Posterior cingulate gyrus (tissue), 11 donors: ENCODE data around the gene IFNA5.

ENCODE experiments used
- DNase-seq, 10 donors: peaks; one replicate each; pipeline versions ENCODE4 v3.0.0 to v3.0.0-alpha.2; 2020 to 2021; ENCODE audit warnings: mixed read lengths in 3 of 10
- intact Hi-C: fragments of 100-400 bp; cut with DNase I; formaldehyde crosslinking; loops from one replicate; pipeline ENCODE4 v1.15.1; 2023

Gene IFNA5

GRCh38 chr9:21305213-21305612, at the start of gene IFNA5:
Gene IFNA5, minus strand, starts transcription at chr9:21305313. Its CDS starts 57 bp downstream, at chr9:21305256.
- intact Hi-C loops = no loop called here
- DNase-seq = no peak

GRCh38 chr9:21350787-21351186, 45.7 kb upstream of the IFNA5 start, which contains the start of gene IFNA6:
Gene IFNA6, minus strand, starts transcription at chr9:21350887. Its CDS starts 0 bp downstream, at chr9:21350887.
- DNase-seq = no peak
- intact Hi-C loops = no loop called here

GRCh38 chr9:21348430-21348970, 43.4 kb upstream of the IFNA5 start:
- DNase-seq = no peak
- intact Hi-C loops = no loop called here

DNA sequence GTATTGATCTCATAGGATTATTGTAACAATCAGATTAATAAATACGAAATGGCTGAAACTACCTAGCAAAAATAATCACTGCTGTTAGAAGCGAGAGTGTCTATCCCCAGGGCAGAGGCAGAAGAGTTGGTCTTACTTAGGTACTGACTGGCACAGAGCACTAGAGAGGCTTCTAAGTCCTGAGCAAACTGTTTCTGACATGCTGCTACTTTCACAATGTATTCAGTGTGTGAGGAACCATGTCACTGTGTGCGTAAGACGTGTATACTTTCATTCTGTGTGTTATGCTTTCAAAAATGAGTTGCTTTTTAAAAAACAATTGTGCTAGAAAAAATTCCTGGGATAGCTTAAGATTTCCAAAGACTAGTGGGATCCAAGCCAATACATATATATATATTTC, 35.6 kb upstream of the IFNA5 start:
- DNase-seq = no peak
- intact Hi-C loops = no loop called here

DNA sequence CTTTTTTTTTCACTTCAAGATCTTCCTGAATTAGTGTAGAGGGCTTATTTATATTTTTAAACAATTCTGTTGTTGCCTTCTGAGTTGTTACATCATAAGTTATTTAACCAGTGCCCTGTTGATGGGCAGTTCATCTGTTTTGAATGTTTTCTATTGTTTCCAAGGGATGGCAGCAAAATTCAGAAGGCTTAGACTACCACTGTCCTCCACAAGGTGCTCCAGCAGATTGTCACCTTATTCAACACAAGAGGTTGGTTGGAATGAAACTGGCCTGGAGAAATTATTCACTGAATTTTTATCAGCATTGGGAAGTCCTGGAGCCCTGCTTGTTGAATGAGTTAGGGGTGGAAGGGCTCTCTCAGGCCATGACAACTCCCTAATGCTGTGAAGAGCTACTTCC, 31.3 kb upstream of the IFNA5 start:
- intact Hi-C loops = loop anchor here (5.0 kb wide), 1 partner anchor 466 kb away; the partner anchor contains the start of gene MTAP
- DNase-seq = no peak

GRCh38 chr9:21334701-21335632, 29.9 kb upstream of the IFNA5 start, which contains the start of gene KLHL9:
Gene KLHL9, minus strand, starts transcription at chr9:21335404. Its CDS starts 545 bp downstream, at chr9:21334859.
- intact Hi-C loops = loop anchor here (5.0 kb wide), 1 partner anchor 467 kb away; the partner anchor contains the start of gene MTAP
- DNase-seq = peak; percentile 86 to 99 (median 92)

- intact Hi-C loops = no loop called here
- DNase-seq = no peak
Measured at GRCh38 chr9:21333226-21333625, 28.1 kb upstream of the IFNA5 start.

DNA sequence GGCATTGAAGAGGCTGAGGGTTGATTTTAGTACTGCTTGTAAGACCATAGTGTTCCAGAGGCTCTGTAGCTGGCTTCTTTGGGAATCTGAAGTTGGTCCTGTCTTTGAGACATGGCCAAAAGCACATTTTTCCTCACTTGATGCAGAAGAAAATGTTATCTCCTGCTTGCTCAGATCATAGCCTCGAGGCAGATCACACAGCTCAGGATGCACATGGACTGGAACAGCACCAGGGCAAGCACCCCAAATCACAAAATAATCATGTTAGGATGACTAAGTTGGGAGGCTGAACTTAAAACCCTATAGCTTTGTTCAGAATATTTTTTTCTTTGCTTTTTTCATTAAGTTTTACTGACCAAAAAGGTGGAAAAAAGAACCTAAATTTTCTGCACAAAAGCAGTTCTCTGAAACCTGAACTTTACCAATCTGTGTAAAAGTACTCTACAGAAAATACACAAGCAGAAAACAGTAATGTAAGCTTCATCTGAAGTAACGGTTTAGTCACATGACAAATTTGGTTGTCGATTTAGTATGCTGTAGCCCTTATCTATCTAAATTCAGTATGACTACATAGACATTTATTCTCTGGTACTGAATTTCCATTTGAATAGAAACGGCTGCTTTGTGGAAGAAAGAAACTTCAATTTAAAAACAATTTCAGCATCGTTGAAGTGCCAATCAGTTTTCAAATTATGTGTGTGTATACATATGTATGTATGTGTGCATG, 26.7 kb upstream of the IFNA5 start:
- DNase-seq = no peak
- intact Hi-C loops = no loop called here

DNA sequence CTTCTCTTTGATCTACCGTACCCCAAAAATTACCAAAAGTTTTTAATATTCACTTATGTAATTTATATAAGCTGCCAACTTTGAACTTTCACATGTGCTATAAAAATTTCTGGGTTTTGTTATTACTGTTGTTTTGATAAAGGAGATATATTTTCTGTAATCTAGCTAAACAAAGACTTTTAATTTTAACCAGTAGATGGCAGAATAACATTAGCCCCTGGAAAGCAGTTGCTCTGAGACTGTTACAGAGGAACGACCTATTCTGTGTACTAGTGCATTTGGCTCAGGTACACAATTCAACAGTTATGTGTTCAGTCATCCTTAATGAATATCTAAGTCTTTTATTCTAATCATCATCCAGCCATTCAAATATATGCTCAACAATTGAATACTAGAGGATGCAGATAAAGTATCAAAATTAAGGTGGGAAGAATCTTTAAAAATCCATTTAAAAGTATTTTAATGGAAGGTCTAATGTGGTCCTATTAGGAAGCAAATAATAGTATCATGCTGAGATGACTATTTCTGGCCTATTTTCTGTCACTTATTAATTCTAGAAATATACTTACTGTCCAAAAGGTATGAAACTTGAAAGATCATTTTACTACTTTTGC, 21.5 kb upstream of the IFNA5 start:
- DNase-seq = no peak
- intact Hi-C loops = loop anchor here (1.0 to 10.0 kb wide), 4 partner anchors 70 to 458 kb away; no protein-coding TSS in a partner anchor

GRCh38 chr9:21324047-21324446, 18.9 kb upstream of the IFNA5 start:
- no peak for DNase-seq
- intact Hi-C loops = loop anchor here (10.0 kb wide), 1 partner anchor 461 kb away; no protein-coding TSS in a partner anchor

DNA sequence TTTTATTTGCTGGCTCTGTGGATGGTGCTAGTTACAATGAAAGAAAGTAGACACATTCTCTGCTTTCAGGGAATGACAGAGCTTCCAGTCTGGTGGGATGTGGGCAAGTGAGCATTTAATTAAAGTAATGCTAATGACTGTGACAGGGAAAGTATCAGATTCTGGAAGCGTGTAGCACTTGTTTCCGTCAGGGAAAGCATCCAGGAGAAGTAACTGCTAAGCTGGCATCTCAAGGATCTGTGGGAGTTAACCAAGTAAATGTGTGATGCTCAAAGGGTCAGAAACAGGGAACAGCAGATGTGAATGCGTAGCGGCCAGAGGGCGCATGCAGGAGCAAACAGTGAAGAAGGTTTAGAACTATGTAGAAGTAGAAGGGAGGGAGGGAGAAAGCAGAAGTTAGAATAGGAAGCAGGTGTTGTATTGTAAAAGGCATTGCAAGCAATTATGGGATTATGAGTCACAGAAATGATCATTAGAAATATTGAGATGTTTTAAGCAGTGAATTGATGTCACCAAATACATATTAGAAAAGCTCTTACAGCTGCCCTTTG, 17.9 kb upstream of the IFNA5 start:
- intact Hi-C loops = loop anchor here (10.0 kb wide), 1 partner anchor 462 kb away; no protein-coding TSS in a partner anchor
- peak in 1 of 10 donors; percentile 53 for DNase-seq

DNA sequence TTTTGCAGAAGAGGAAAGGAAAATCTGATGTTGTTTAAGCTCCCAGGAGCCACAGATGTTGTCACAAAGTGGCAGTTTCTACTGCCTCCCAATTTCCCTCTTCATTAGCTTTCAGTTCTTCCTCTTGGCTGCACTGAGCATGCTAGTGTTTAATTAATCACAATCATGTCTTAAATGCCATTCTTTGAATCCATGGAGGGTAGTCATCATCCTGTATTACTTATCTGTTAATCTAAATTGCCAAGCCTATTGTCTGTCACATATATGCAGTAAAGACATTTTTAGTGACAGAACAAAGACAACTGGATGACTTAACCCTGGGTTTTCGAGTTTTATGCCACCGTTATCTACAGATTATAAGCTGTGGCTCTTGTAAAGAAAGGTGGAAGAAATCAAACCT, 15.4 kb upstream of the IFNA5 start:
- intact Hi-C loops = loop anchor here (10.0 kb wide), 1 partner anchor 464 kb away; no protein-coding TSS in a partner anchor
- DNase-seq = no peak

DNA sequence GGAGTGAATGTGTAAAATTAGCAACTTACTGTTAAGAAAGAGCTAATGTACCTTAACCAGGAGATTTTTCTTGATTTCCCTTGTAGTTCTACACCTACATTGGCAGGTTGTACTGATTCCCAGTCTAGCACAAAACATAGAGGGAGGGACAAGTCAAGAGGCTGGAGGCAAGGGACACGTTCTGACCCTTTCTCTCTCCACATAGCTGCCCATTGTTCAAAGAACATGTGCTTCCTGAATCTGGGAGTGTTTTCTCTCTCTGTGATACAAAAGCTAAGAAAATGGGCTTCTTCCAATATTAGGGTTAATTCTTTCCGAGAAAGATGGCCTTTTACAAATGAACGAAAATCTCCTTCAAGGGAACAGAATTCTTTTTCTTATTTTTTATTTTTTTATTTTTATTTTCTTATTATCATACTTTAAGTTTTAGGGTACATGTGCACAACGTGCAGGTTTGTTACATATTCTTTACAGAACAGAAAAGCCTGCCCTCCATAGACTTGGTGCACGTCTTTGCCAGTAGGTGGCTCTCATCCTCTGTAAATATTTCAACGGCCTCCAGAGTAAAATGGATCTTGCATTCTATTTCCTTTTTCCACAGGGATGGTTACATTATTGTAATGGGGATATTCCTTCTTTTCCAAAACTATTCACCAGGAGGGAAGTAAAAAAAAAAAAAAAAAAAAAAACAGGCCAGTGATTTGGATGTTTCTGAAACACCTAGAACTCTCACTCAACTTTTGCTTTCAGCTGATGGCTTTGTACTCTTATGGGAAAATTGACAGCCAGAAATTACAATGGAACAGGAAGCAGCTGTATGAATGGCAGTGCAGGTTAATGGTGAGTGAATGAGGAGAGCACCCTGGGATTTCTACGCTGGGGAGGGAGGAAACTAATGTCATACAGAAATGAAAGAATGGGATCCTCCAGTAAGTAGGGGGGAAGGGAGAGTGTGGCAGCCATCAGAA, 13.1 kb upstream of the IFNA5 start:
- intact Hi-C loops = loop anchor here (5.0 kb wide), 2 partner anchors 139 to 484 kb away; partner anchors contain the start of gene MTAP
- DNase-seq = peak in 6 of 10 donors; percentile 27 to 71 (median 44)

- peak in 1 of 10 donors; percentile 60 for DNase-seq
- intact Hi-C loops = loop anchor here (5.0 kb wide), 2 partner anchors 140 to 485 kb away; partner anchors contain the start of gene MTAP
Measured at GRCh38 chr9:21316860-21317259, 11.7 kb upstream of the IFNA5 start.

DNA sequence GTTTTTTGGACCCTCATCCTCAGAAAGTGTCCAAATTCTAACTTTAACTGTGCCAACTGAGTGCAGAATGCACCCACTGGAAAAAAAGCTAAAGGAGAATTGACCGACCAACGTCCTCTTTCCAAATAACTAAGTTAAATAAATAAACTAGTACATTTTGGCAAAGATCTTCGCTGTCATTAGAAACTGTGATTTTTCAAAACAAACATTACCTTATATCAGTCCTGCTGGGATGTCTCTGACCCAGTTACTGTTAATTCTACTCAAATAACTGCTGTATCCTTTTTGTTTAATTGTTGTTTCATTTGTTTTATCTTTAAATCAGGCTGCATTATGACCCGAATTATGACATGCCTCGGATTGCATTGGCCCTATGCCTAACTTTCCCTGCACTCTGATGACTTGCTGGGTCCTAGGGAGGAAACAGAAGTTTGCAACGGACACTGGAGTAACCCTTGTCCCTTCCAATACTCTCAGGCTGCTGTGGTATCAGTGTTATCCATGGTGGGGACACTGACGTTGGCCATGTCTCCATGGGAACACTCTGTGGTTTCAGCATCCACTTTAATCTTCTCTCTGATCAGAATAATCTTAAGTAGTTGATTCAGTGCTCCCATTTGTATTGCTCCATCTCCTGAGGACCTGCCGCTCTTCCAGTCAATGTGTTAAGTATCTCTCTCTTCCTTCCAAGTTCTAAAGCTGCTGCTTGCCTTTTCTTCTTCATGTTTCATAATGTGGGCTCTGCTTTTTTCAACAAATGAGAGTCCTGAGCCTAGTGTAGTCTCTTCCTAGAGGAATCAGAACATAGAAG, 11.1 kb upstream of the IFNA5 start:
- no peak for DNase-seq
- intact Hi-C loops = loop anchor here (5.0 kb wide), 2 partner anchors 141 to 486 kb away; partner anchors contain the start of gene MTAP

DNA sequence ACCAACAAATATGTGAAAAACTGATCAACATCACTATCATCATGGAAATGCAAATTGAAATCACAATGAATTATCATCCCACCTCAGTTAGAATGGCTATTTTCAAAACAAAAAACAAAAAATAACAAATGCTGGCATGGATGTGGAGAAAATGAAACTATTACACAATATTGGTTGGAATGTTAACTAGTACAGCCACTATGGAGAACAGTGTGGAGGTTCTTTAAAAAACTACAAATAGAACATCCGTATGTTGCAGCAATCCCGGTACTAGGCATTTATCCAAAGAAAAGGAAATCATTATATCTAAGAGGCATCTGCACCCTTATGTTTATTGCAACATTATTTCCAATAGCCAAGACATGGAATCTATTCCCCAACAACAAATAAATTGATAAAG, 9.0 kb upstream of the IFNA5 start:
- intact Hi-C loops = no loop called here

GRCh38 chr9:21311889-21312288, 6.8 kb upstream of the IFNA5 start:
- intact Hi-C loops = no loop called here
- no peak for DNase-seq

More for the DNA sequence above, 9.0 kb upstream of the IFNA5 start:
- no peak for DNase-seq
